Measurements from ENCODE around the gene MYO3B. TPM values are rescaled to one million over a fixed set of nuclear protein-coding genes. Genes with fewer than 3 reads are reported as not detected.
"Not testable (repeated sequence)": the region's sequence is repeated elsewhere in the genome, so short reads cannot be mapped to it uniquely, and the experiment has no call there.

Gene MYO3B
- total RNA-seq, 1 donor from 2014 or later = not detected

GRCh38 chr2:170270278-170270864, 92.4 kb downstream of the MYO3B start:
- DNase-seq (ENCODE audit: low spot score, unreplicated experiment) = no peak
- Mint-ChIP-seq H3K9me3 (ENCODE audit: low read depth) (no peaks in the 10 kb centered on the region), H3K27ac (no peak overlapping the region), H3K36me3 (ENCODE audit: insufficient read depth) (no peaks in the 10 kb centered on the region), H3K4me3 (ENCODE audit: low read depth) (no peak overlapping the region), H3K4me1 (ENCODE audit: low read depth) (no peaks in the 10 kb centered on the region), H3K27me3 (peaks cover 7% of the 10 kb centered on the region)
- TF ChIP-seq, protein P1, sequence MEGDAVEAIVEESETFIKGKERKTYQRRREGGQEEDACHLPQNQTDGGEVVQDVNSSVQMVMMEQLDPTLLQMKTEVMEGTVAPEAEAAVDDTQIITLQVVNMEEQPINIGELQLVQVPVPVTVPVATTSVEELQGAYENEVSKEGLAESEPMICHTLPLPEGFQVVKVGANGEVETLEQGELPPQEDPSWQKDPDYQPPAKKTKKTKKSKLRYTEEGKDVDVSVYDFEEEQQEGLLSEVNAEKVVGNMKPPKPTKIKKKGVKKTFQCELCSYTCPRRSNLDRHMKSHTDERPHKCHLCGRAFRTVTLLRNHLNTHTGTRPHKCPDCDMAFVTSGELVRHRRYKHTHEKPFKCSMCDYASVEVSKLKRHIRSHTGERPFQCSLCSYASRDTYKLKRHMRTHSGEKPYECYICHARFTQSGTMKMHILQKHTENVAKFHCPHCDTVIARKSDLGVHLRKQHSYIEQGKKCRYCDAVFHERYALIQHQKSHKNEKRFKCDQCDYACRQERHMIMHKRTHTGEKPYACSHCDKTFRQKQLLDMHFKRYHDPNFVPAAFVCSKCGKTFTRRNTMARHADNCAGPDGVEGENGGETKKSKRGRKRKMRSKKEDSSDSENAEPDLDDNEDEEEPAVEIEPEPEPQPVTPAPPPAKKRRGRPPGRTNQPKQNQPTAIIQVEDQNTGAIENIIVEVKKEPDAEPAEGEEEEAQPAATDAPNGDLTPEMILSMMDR (IDR thresholded peaks at IDR 0.05; ENCODE audit: unreplicated experiment) = no peak

- H3K9me3 Mint-ChIP-seq (ENCODE audit: low read depth) = no peaks in the 10 kb centered on the region
These were observed 93.4 kb downstream of the MYO3B start for GRCh38 chr2:170271340-170271739.

GRCh38 chr2:170276056-170276455, 98.1 kb downstream of the MYO3B start:
- TF ChIP-seq, protein P1 (IDR thresholded peaks at IDR 0.05; ENCODE audit: unreplicated experiment) = no peak
- Mint-ChIP-seq H3K9me3 (ENCODE audit: low read depth) (peaks cover 10% of the 10 kb centered on the region), H3K36me3 (ENCODE audit: insufficient read depth) (peaks cover 1% of the 10 kb centered on the region), H3K27me3 (peaks cover 7% of the 10 kb centered on the region), H3K4me1 (ENCODE audit: low read depth) (no peaks in the 10 kb centered on the region), H3K27ac (no peak overlapping the region), H3K4me3 (ENCODE audit: low read depth) (no peak overlapping the region)
- DNase-seq (ENCODE audit: low spot score, unreplicated experiment) = no peak

More at GRCh38 chr2:170271340-170271739, 93.4 kb downstream of the MYO3B start:
- DNase-seq (ENCODE audit: low spot score, unreplicated experiment) = no peak
- Mint-ChIP-seq H3K27me3 (peaks cover 7% of the 10 kb centered on the region), H3K36me3 (ENCODE audit: insufficient read depth) (no peaks in the 10 kb centered on the region), H3K4me1 (ENCODE audit: low read depth) (no peaks in the 10 kb centered on the region), H3K27ac (no peak overlapping the region), H3K4me3 (ENCODE audit: low read depth) (no peak overlapping the region)
- TF ChIP-seq, protein P1 (IDR thresholded peaks at IDR 0.05; ENCODE audit: unreplicated experiment) = no peak

DNA sequence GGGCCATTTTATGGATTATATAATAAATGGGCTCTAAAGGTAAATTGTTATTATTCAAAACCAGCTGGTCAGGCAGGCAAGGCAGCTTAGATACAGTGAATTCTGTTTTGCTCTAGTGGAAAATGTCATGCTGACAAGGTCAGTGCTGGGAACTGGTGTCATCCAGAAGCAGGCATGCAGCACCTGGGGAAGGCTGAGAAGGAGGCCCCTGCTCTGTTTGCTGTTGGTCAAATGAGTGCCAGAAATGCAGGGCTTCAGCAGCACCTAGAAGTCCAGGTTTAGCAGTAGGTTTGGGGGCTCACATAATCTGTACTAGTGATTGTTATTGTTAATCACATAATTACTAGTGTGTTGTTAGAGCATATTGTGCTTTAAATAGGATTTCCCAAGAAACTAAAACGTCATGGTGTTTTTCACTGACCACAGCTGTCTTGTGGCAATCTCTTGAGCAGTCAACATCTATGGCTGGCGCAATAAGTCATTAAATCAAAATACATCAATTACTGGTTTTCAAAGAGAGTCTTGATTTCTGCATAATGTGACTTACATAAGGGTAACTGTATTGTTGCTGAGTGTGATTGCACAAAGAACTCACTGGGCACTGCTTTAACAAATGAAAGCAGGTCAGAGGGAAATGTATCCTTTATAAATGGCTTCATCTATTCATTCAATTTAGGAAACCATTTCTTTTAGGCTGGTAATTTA, 99.1 kb downstream of the MYO3B start:
- Mint-ChIP-seq H3K27me3 (peaks cover 7% of the 10 kb centered on the region), H3K36me3 (ENCODE audit: insufficient read depth) (peaks cover 3% of the 10 kb centered on the region), H3K27ac (no peak overlapping the region), H3K4me1 (ENCODE audit: low read depth) (peaks cover 5% of the 10 kb centered on the region), H3K4me3 (ENCODE audit: low read depth) (no peak overlapping the region), H3K9me3 (ENCODE audit: low read depth) (peaks cover 13% of the 10 kb centered on the region)
- no peak for DNase-seq (ENCODE audit: low spot score, unreplicated experiment)
- TF ChIP-seq, protein P1 (IDR thresholded peaks at IDR 0.05; ENCODE audit: unreplicated experiment) = no peak

- Mint-ChIP-seq H3K36me3 (ENCODE audit: insufficient read depth) (peaks cover 3% of the 10 kb centered on the region), H3K27me3 (peaks cover 7% of the 10 kb centered on the region), H3K4me3 (ENCODE audit: low read depth) (no peak overlapping the region), H3K27ac (no peak overlapping the region), H3K4me1 (ENCODE audit: low read depth) (peaks cover 12% of the 10 kb centered on the region), H3K9me3 (ENCODE audit: low read depth) (peaks cover 13% of the 10 kb centered on the region)
- TF ChIP-seq, protein P1 (IDR thresholded peaks at IDR 0.05; ENCODE audit: unreplicated experiment) = no peak
- no peak for DNase-seq (ENCODE audit: low spot score, unreplicated experiment)
These were observed 100.0 kb downstream of the MYO3B start for GRCh38 chr2:170277951-170278350.

DNA sequence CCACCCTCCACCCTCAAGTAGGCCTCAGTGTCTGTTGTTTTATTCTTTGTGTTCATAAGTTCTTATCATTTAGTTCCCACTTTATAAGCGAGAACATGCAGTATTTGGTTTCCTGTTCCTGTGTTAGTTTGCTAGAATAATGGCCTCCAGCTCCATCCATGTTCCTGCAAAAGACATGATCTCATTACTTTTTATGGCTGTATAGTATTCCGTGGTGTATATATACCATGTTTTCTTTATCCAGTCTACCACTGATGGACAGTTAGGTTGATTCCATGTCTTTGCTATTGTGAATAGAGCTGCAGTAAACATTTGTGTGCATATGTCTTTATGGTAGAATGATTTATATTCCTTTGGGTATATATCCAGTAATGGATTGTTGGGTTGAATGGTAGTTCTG, 101.7 kb downstream of the MYO3B start:
- Mint-ChIP-seq H3K4me1 (ENCODE audit: low read depth) (peaks cover 21% of the 10 kb centered on the region), H3K27me3 (peaks cover 11% of the 10 kb centered on the region), H3K9me3 (ENCODE audit: low read depth) (peaks cover 13% of the 10 kb centered on the region)
- not testable (repeated sequence) for H3K4me3 Mint-ChIP-seq (ENCODE audit: low read depth); DNase-seq (ENCODE audit: low spot score, unreplicated experiment); H3K36me3 Mint-ChIP-seq (ENCODE audit: insufficient read depth); H3K27ac Mint-ChIP-seq

All from progenitor cell of endocrine pancreas (in vitro differentiated cells).